K562 (cell line): ENCODE data around the gene PKP1. TPM values are rescaled to one million over a fixed set of nuclear protein-coding genes. Genes with fewer than 3 reads are reported as not detected.
A peak's percentile ranks its signal among the peaks of the same experiment; 100 is the strongest.

Experiments
- ATAC-seq: fragments of 200-7000 bp; cut with Tn5 transposase; 3 replicates; pipeline ENCODE4 v1.9.1; 2020; ENCODE audit warnings: moderate library complexity
- BruUV-seq: library from RNA; stranded (reverse); fragments of 400-500 nt; replicated peaks from 2 replicates; lab custom pipeline; 2021; lab: Mats Ljungman, UMichigan
- CTCF ChIA-PET: fragments of 300-600 bp; formaldehyde crosslinking; extraction: SDS; loops from one replicate; lab custom pipeline; 2021; ENCODE audit warnings: low intra/inter-chr PET ratio; lab: Yijun Ruan, JAX
- POLR2A ChIA-PET: fragments of 300-600, 350-650 bp; sonication (Branson Sonifier 250); formaldehyde crosslinking; extraction: SDS; loops from one replicate; lab custom pipeline; 2021; ENCODE audit warnings: antibody characterized with exemption, inconsistent platforms; lab: Yijun Ruan, JAX
- DNase-seq, 4 experiments: peaks; one replicate each; pipeline versions ENCODE4 v3.0.0 to v3.0.0-alpha.2; 2011 to 2018; ENCODE audit warnings: low spot score in 3 of 4, mixed read lengths in 3 of 4; ENCODE audit errors: extremely low read depth in 1 of 4
- FAIRE-seq: peaks from 2 replicates; lab custom pipeline; 2011; peaks lifted over from hg19 to GRCh38; lab: Jason Lieb, UNC
- H2AFZ ChIP-seq: 2 replicates; pipeline ENCODE4 v1.6.0; 2011; ENCODE audit warnings: low read depth, low read length, control low read depth, inconsistent platforms
- H3K27ac ChIP-seq: fragments of 200-600 bp; 3 replicates; pipeline ENCODE4 v1.8.0; 2011; ENCODE audit warnings: low read depth, mild to moderate bottlenecking, control low read depth, inconsistent platforms, low read length, moderate library complexity, mixed read lengths; ENCODE audit errors: extremely low read depth
- H3K27me3 ChIP-seq, 2 experiments: fragments of 300-600 bp in 1 of 2; 2 replicates in 1 of 2; 3 replicates in 1 of 2; pipeline versions ENCODE4 v1.6.0 to v1.8.0; 2011; ENCODE audit warnings: inconsistent platforms in 2 of 2, low read length in 2 of 2, mild to moderate bottlenecking in 1 of 2, mixed read lengths in 1 of 2, moderate library complexity in 1 of 2; ENCODE audit not compliant: control insufficient read depth in 2 of 2, insufficient read depth in 2 of 2
- H3K36me3 ChIP-seq: fragments of 300-600 bp; 3 replicates; pipeline ENCODE4 v1.8.0; 2011; ENCODE audit warnings: mild to moderate bottlenecking, low read length, inconsistent platforms; ENCODE audit not compliant: control insufficient read depth, insufficient read depth
- H3K4me1 ChIP-seq, 2 experiments: fragments of 200-600 bp in 1 of 2; replicated peaks in 1 of 2; 2 replicates in 1 of 2; 3 replicates in 1 of 2; pipeline versions ENCODE4 v1.5.1 to v1.8.0; 2011; ENCODE audit warnings: inconsistent platforms in 2 of 2, low read length in 2 of 2, mild to moderate bottlenecking in 1 of 2, mixed read lengths in 1 of 2, moderate library complexity in 1 of 2; ENCODE audit not compliant: control insufficient read depth in 2 of 2, insufficient read depth in 2 of 2
- H3K4me2 ChIP-seq: 2 replicates; pipeline ENCODE4 v1.6.1; 2011; ENCODE audit warnings: low read length, control low read depth, inconsistent platforms, mixed read lengths; ENCODE audit not compliant: insufficient read depth
- H3K4me3 ChIP-seq: fragments of 200-600 bp; sonication (generic), shearing (Covaris generic); 2 replicates; pipeline ENCODE4 v1.5.1; 2016; ENCODE audit warnings: control low read depth, inconsistent platforms
- H3K79me2 ChIP-seq: fragments of 200-600 bp; 3 replicates; pipeline ENCODE4 v1.8.0; 2011; ENCODE audit warnings: low read length, inconsistent platforms; ENCODE audit not compliant: control insufficient read depth, insufficient read depth
- H3K9ac ChIP-seq, 2 experiments: 2 replicates each; pipeline versions ENCODE4 v1.6.0 to v1.6.1; 2011; ENCODE audit warnings: low read depth in 2 of 2, low read length in 2 of 2, control low read depth in 1 of 2, inconsistent platforms in 1 of 2, mild to moderate bottlenecking in 1 of 2, mixed read lengths in 1 of 2; ENCODE audit not compliant: insufficient read depth in 1 of 2
- H3K9me1 ChIP-seq: one replicate; pipeline ENCODE4 v1.6.0; 2011; ENCODE audit warnings: inconsistent platforms, mild to moderate bottlenecking, low read length, moderate library complexity; ENCODE audit not compliant: control insufficient read depth, insufficient read depth
- H3K9me3 ChIP-seq: replicated peaks from 2 replicates; pipeline ENCODE4 v1.5.1; 2011; ENCODE audit warnings: low read depth, low read length, inconsistent platforms; ENCODE audit not compliant: control insufficient read depth, insufficient read depth
- H4K20me1 ChIP-seq: replicated peaks from 2 replicates; pipeline ENCODE4 v1.6.1; 2011; ENCODE audit warnings: low read length, inconsistent platforms, mixed read lengths; ENCODE audit not compliant: control insufficient read depth, insufficient read depth
- COPS2 ChIP-seq: fragments of 450-650 bp; conservative IDR thresholded peaks from 2 replicates; pipeline ENCODE4 v1.6.1; 2016; ENCODE audit warnings: mild to moderate bottlenecking, moderate library complexity
- FOXP1 ChIP-seq: sonication (generic); formaldehyde crosslinking; IDR thresholded peaks from 2 replicates; pipeline ENCODE4 v1.8.0; 2022; ENCODE audit warnings: mild to moderate bottlenecking, missing genetic modification reagents
- HDAC1 ChIP-seq, 2 experiments: fragments of 450-650 bp; IDR thresholded peaks; 2 replicates each; pipeline ENCODE4 v1.6.1; 2016 to 2017; ENCODE audit warnings: inconsistent platforms in 1 of 2, mild to moderate bottlenecking in 1 of 2, moderate library complexity in 1 of 2
- IRF2 ChIP-seq: sonication (generic); formaldehyde crosslinking; IDR thresholded peaks from 2 replicates; pipeline ENCODE4 v1.8.1; 2022; ENCODE audit warnings: mild to moderate bottlenecking, missing genetic modification reagents
- NFXL1 ChIP-seq: fragments of 450-650 bp; formaldehyde crosslinking; IDR thresholded peaks from 2 replicates; pipeline ENCODE4 v1.4.0; 2021; ENCODE audit warnings: mild to moderate bottlenecking
- SNRNP70 ChIP-seq: fragments of 200-400 bp; formaldehyde crosslinking; optimal IDR thresholded peaks from 2 replicates; pipeline ENCODE3; 2017; ENCODE audit warnings: low read depth, low read length
- TCF7L2 ChIP-seq: fragments of 150-350 bp; IDR thresholded peaks from 2 replicates; pipeline ENCODE4 v1.6.1; 2016; ENCODE audit warnings: low read depth, mild to moderate bottlenecking, low read length, moderate library complexity
- ZNF384 ChIP-seq: IDR thresholded peaks from 2 replicates; pipeline ENCODE4 v1.6.1; 2012; ENCODE audit warnings: low read depth, low read length, improper control_type of control experiment
- ZNF707 ChIP-seq: fragments of 250-450 bp; sonication (Bioruptor Pico); conservative IDR thresholded peaks from 2 replicates; pipeline ENCODE4 v1.8.0; 2022; ENCODE audit warnings: inconsistent platforms, mild to moderate bottlenecking, moderate library complexity
- WGBS: fragments of 100-300 bp; shearing (Covaris generic); methylation state at CpG from one replicate; pipeline ENCODE4 v1.1.6; 2016; ENCODE audit warnings: low coverage, mixed read lengths; ENCODE audit not compliant: insufficient coverage; ENCODE audit errors: missing lambda C conversion rate; 5-methylcytosine and 5-hydroxymethylcytosine counted together
- in situ Hi-C: fragments of 300-500 bp; cut with MboI; formaldehyde crosslinking; loops from 4 replicates; pipeline ENCODE4 v1.15.0; 2018; ENCODE audit warnings: inconsistent platforms, mixed read lengths
- intact Hi-C: fragments of 100-400 bp; cut with micrococcal nuclease; formaldehyde crosslinking; loops from 2 replicates; pipeline ENCODE4 v1.14.2; 2022
- polyA plus RNA-seq, 8 experiments: library from polyadenylated mRNA; depleted of rRNA in 4 of 8; stranded (reverse) in 5 of 8; unstranded in 3 of 8; fragments of >200 nt; fragmentation: Nextera tagmentation in 2 of 8; fragmentation: Illumina TruSeq in 1 of 8; extraction: Ambion mirVana in 2 of 8; extraction: Trizol in 1 of 8; gene quantifications; 2 replicates each; pipeline versions ENCODE4 v1.2.1 to v1.2.3, GENCODE V29; 2011 to 2014; ENCODE audit warnings: inconsistent platforms in 1 of 8, missing spikeins in 1 of 8
- total RNA-seq, 7 experiments: library from RNA; depleted of rRNA in 6 of 7; stranded (reverse); fragments of >200 nt in 6 of 7; fragmentation: Illumina TruSeq in 2 of 7; extraction: Trizol in 2 of 7; gene quantifications; 2 replicates each; pipeline versions ENCODE4 v1.2.1 to v1.2.3, GENCODE V29; 2011 to 2021; ENCODE audit warnings: low replicate concordance in 1 of 7
- TF ChIP-seq, protein P1 (sequence below): fragments of 150-350 bp; conservative IDR thresholded peaks from 2 replicates; pipeline ENCODE4 v1.6.1; 2014; ENCODE audit warnings: low read length
- TF ChIP-seq, protein P2 (sequence below), 2 experiments: fragments of 450-650 bp in 1 of 2; sonication (generic) in 1 of 2; formaldehyde crosslinking in 1 of 2; IDR thresholded peaks in 1 of 2; conservative IDR thresholded peaks in 1 of 2; 2 replicates each; pipeline versions ENCODE4 v1.6.1 to v1.8.1; 2016 to 2023; ENCODE audit warnings: mild to moderate bottlenecking in 2 of 2, moderate library complexity in 2 of 2, inconsistent platforms in 1 of 2, missing genetic modification reagents in 1 of 2

Gene PKP1
- total and polyA plus RNA-seq, 9 of the 15 experiments (the other 6 are each of a cell fraction or from before 2014, with no cell fraction given), result not detected

DNA sequence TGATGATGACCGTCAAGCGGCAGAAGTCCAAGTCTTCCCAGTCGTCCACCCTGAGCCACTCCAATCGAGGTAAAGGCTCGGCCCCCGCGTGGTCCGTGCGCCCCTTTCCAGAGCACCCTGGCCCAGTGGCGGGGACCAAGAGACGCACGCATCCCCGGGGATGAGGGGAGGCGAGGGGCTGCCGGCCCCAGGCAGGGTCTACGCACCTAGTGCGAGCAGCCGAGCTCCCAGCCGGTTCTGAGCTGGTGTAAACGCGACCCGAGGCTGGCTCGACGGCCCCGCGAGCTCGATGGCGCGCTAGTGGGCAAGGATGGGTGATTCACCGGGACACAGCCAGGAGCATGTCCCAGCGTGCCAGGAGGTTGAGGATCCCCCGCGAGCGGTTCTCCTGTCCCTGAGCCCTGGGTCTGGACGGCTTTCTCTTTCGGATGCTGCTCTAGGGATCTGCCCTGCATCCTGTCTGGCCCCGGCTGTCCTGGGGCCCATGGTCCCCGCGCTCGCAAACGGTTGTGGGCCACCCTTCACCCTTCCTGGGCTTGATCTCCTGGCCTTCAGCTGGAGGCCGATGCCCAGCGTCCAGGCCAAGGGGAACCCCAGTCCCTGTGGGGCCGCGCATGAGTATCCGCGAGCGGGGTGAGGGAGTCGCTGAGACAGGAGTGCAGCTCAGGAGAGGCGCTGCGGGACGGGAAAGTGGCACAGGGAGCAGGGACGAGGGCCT is 689 bp downstream of the PKP1 start:
- H3K27ac ChIP-seq, result no peak overlapping the region
- no peaks in the 10 kb centered on the region for H3K79me2 ChIP-seq
- in situ Hi-C loops (no loop called here), intact Hi-C loops (no loop called here)
- DNase-seq (no peak), FAIRE-seq (no peak), ATAC-seq (no peak)
- no TSS peak for BruUV-seq
- H3K4me1 ChIP-seq, result peaks cover 0 to 9% of the 10 kb centered on the region in 2 experiments; a peak in 1 of 5 replicates
- no peaks in the 10 kb centered on the region for H3K9me3 ChIP-seq
- H3K4me3 ChIP-seq, result no peak overlapping the region
- no peak overlapping the region for H3K4me2 ChIP-seq
- no peaks in the 10 kb centered on the region for H3K9me1 ChIP-seq
- H2AFZ ChIP-seq, result no peak overlapping the region
- no peak overlapping the region for H3K9ac ChIP-seq
- ChIA-PET CTCF (no interaction called here), POLR2A (interaction anchor here (0.5 to 1.0 kb wide), 2 partner anchors 15 to 23 kb away, joined by 3 read pairs; no protein-coding TSS in a partner anchor)
- TF ChIP-seq IRF2 (CRISPR knock-in tag) (0 out of 2 replicates have a peak, but pooled peaks have one; percentile 15), FOXP1 (CRISPR knock-in tag) (no peak)
- H3K36me3 ChIP-seq, result no peaks in the 10 kb centered on the region
- peaks cover 9% of the 10 kb centered on the region for H4K20me1 ChIP-seq
- H3K27me3 ChIP-seq, result peaks cover 55 to 86% of the 10 kb centered on the region in 2 experiments
- 4% methylated on average over 51 of the region's 53 CpGs for WGBS

DNA sequence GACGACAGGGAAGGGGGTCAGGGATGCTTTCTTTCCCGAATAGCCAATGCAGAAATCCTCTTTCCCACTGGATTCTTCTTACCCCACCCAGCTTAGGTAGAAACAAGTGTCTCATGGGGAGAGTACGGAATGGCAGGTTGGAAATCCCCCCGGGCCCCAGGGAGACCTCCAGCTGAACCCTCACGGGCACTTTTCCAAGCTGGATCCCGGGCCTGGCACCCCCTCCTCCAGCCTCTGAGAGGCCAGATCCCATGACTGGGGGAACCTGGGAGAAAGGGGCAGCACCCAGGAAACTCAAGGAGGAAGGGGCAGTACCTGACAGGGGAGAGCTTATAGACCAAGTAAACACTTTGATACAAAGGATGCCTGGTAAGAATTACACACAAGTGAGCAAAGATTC is 1.3 kb downstream of the PKP1 start:
- H3K36me3 ChIP-seq, result no peaks in the 10 kb centered on the region
- peaks cover 50 to 86% of the 10 kb centered on the region in 2 experiments for H3K27me3 ChIP-seq
- ATAC-seq (no peak), DNase-seq (no peak), FAIRE-seq (no peak)
- no peak overlapping the region for H3K27ac ChIP-seq
- H3K4me3 ChIP-seq, result no peak overlapping the region
- H2AFZ ChIP-seq, result no peak overlapping the region
- no peak overlapping the region for H3K4me2 ChIP-seq
- H3K9me1 ChIP-seq, result no peaks in the 10 kb centered on the region
- in situ Hi-C loops, result no loop called here
- CTCF ChIA-PET, result no interaction called here
- WGBS, result 1% methylated on average over 6 of the region's 6 CpGs
- BruUV-seq, result no TSS peak
- POLR2A ChIA-PET, result no interaction called here
- H3K4me1 ChIP-seq, result peaks cover 0 to 9% of the 10 kb centered on the region in 2 experiments; a peak in 1 of 5 replicates
- no peaks in the 10 kb centered on the region for H3K9me3 ChIP-seq
- H4K20me1 ChIP-seq, result peaks cover 9% of the 10 kb centered on the region
- intact Hi-C loops, result no loop called here
- H3K9ac ChIP-seq, result no peak overlapping the region
- no peaks in the 10 kb centered on the region for H3K79me2 ChIP-seq
- TF ChIP-seq ZNF384 (no peak), TCF7L2 (no peak), SNRNP70 (no peak), COPS2 (no peak), ZNF707 (CRISPR knock-in tag) (no peak), NFXL1 (CRISPR knock-in tag) (no peak), HDAC1 (IDR thresholded peaks at IDR 0.05) (no peak)
- TF ChIP-seq, protein P1, sequence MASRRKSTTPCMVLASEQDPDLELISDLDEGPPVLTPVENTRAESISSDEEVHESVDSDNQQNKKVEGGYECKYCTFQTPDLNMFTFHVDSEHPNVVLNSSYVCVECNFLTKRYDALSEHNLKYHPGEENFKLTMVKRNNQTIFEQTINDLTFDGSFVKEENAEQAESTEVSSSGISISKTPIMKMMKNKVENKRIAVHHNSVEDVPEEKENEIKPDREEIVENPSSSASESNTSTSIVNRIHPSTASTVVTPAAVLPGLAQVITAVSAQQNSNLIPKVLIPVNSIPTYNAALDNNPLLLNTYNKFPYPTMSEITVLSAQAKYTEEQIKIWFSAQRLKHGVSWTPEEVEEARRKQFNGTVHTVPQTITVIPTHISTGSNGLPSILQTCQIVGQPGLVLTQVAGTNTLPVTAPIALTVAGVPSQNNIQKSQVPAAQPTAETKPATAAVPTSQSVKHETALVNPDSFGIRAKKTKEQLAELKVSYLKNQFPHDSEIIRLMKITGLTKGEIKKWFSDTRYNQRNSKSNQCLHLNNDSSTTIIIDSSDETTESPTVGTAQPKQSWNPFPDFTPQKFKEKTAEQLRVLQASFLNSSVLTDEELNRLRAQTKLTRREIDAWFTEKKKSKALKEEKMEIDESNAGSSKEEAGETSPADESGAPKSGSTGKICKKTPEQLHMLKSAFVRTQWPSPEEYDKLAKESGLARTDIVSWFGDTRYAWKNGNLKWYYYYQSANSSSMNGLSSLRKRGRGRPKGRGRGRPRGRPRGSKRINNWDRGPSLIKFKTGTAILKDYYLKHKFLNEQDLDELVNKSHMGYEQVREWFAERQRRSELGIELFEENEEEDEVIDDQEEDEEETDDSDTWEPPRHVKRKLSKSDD, result no peak
- TF ChIP-seq, protein P2, sequence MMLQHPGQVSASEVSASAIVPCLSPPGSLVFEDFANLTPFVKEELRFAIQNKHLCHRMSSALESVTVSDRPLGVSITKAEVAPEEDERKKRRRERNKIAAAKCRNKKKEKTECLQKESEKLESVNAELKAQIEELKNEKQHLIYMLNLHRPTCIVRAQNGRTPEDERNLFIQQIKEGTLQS (IDR thresholded peaks at IDR 0.05), result no peak
- TF ChIP-seq, protein P2 (CRISPR knock-in tag; conservative IDR thresholded peaks at IDR 0.05), result no peak
